DND-41 (cell line): ENCODE results near the gene LRFN2.

Experiments
- ATAC-seq: fragments of 200-7000 bp; cut with Tn5 transposase; 3 replicates; pipeline ENCODE4 v1.9.1; 2021; ENCODE audit warnings: low read depth; ENCODE audit not compliant: insufficient read depth
- DNase-seq: peaks from one replicate; pipeline ENCODE4 v3.0.0-alpha.2; 2020
- H2AFZ ChIP-seq: 2 replicates; pipeline ENCODE4 v1.6.0; 2012; ENCODE audit warnings: low read depth, low read length
- H3K27ac ChIP-seq: 2 replicates; pipeline ENCODE4 v1.5.1; 2012; ENCODE audit warnings: low read length, inconsistent platforms
- H3K27me3 ChIP-seq: fragments of 200-600 bp; sonication (generic); 2 replicates; pipeline ENCODE4 v1.6.0; 2012; ENCODE audit warnings: low read length, mild to moderate bottlenecking, inconsistent platforms; ENCODE audit not compliant: insufficient read depth, poor library complexity
- H3K36me3 ChIP-seq: 2 replicates; pipeline ENCODE4 v1.5.1; 2012; ENCODE audit warnings: low read length, inconsistent platforms; ENCODE audit not compliant: insufficient read depth
- H3K4me1 ChIP-seq: 2 replicates; pipeline ENCODE4 v1.5.1; 2012; ENCODE audit warnings: mild to moderate bottlenecking, low read length; ENCODE audit not compliant: insufficient read depth
- H3K4me2 ChIP-seq: 2 replicates; pipeline ENCODE4 v1.6.0; 2012; ENCODE audit warnings: mild to moderate bottlenecking, moderate library complexity, low read length, inconsistent platforms; ENCODE audit not compliant: insufficient read depth
- H3K4me3 ChIP-seq, 2 experiments: fragments of 200-600 bp in 1 of 2; shearing (Covaris generic) in 1 of 2; 2 replicates each; pipeline ENCODE4 v1.5.1; 2012 to 2016; ENCODE audit warnings: inconsistent platforms in 2 of 2, low read length in 2 of 2, mild to moderate bottlenecking in 2 of 2, low read depth in 1 of 2, moderate library complexity in 1 of 2
- H3K79me2 ChIP-seq: 2 replicates; pipeline ENCODE4 v1.6.0; 2012; ENCODE audit warnings: low read length, inconsistent platforms; ENCODE audit not compliant: insufficient read depth
- H3K9ac ChIP-seq: 2 replicates; pipeline ENCODE4 v1.6.0; 2012; ENCODE audit warnings: low read depth, mild to moderate bottlenecking, inconsistent platforms, low read length, moderate library complexity
- H3K9me3 ChIP-seq: 2 replicates; pipeline ENCODE4 v1.5.1; 2012; ENCODE audit warnings: low read length, moderate library complexity, mild to moderate bottlenecking, inconsistent platforms; ENCODE audit not compliant: insufficient read depth, severe bottlenecking
- H4K20me1 ChIP-seq: 2 replicates; pipeline ENCODE4 v1.6.0; 2012; ENCODE audit warnings: low read length; ENCODE audit not compliant: insufficient read depth
- CTCF ChIP-seq: IDR thresholded peaks from 2 replicates; pipeline ENCODE4 v1.5.1; 2012; ENCODE audit warnings: borderline replicate concordance, low read length, moderate library complexity, mild to moderate bottlenecking; ENCODE audit not compliant: poor library complexity, severe bottlenecking; ENCODE audit errors: extremely low read depth
- EZH2 ChIP-seq: IDR thresholded peaks from 3 replicates; pipeline ENCODE4 v1.6.1; 2012; ENCODE audit warnings: borderline replicate concordance, low read depth, mild to moderate bottlenecking, moderate library complexity, low read length, inconsistent platforms; ENCODE audit not compliant: severe bottlenecking

The LRFN2 gene

GRCh38 chr6:40568062-40568708, 19.0 kb downstream of the LRFN2 start:
- Histone ChIP-seq H3K9me3 (no peaks in the 10 kb centered on the region), H3K9ac (no peak overlapping the region), H3K27ac (no peak overlapping the region), H3K4me2 (no peak overlapping the region), H3K27me3 (no peaks in the 10 kb centered on the region), H2AFZ (no peak overlapping the region; the same call in 1 of the 2 replicates), H3K4me1 (no peaks in the 10 kb centered on the region), H3K79me2 (no peaks in the 10 kb centered on the region), H3K4me3 (no peak overlapping the region), H3K36me3 (no peaks in the 10 kb centered on the region), H4K20me1 (0 out of 2 replicates have a peak, but pooled peaks cover under 1% of the 10 kb centered on the region)
- no peak for TF ChIP-seq CTCF
- TF ChIP-seq EZH2: no peak
- ATAC-seq (0 out of 3 replicates have a peak, but pooled peaks have one; percentile 22), DNase-seq (no peak)

DNA sequence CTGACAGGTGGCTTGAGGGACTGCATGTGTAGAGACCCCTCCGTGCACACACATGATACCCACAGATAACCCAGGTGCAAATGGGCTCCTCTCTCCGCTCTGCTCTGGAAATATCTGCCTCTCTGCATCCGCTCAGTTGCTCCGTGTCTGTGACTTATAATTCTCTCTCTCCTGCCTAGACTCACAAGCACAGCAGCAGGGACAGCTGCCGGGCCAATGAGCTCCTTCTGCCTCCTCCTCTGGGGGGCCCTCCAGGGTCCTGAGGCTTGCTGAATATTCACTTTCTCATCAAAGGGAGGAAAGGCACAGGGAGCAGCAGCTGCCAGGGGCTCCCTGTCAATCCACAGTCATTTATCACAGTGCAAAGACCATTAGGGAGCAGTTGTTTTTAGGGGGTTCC, 24.1 kb downstream of the LRFN2 start:
- Histone ChIP-seq H4K20me1 (no peaks in the 10 kb centered on the region), H3K27ac (no peak overlapping the region), H3K27me3 (no peaks in the 10 kb centered on the region), H3K36me3 (no peaks in the 10 kb centered on the region), H3K9me3 (no peaks in the 10 kb centered on the region), H3K79me2 (no peaks in the 10 kb centered on the region), H3K4me3 (no peak overlapping the region), H2AFZ (no peak overlapping the region), H3K4me1 (no peaks in the 10 kb centered on the region), H3K9ac (no peak overlapping the region), H3K4me2 (no peak overlapping the region)
- TF ChIP-seq EZH2 (no peak), CTCF (no peak)
- no peak for DNase-seq
- no peak for ATAC-seq

GRCh38 chr6:40559056-40559455, 28.1 kb downstream of the LRFN2 start:
- no peak overlapping the region for H3K4me2 ChIP-seq
- H4K20me1 ChIP-seq: no peaks in the 10 kb centered on the region
- no peak for TF ChIP-seq EZH2
- H3K27me3 ChIP-seq: no peaks in the 10 kb centered on the region
- no peak overlapping the region for H3K4me3 ChIP-seq
- H3K9ac ChIP-seq: no peak overlapping the region
- H3K79me2 ChIP-seq: no peaks in the 10 kb centered on the region
- no peak overlapping the region for H3K27ac ChIP-seq
- H3K36me3 ChIP-seq: no peaks in the 10 kb centered on the region
- no peaks in the 10 kb centered on the region for H3K4me1 ChIP-seq
- ATAC-seq (no peak), DNase-seq (no peak)
- H2AFZ ChIP-seq: no peak overlapping the region
- H3K9me3 ChIP-seq: no peaks in the 10 kb centered on the region

- no peak overlapping the region for H3K4me3 ChIP-seq
- H3K79me2 ChIP-seq: no peaks in the 10 kb centered on the region
- no peak overlapping the region for H3K9ac ChIP-seq
- no peak for DNase-seq
- H3K27me3 ChIP-seq: no peaks in the 10 kb centered on the region
- no peaks in the 10 kb centered on the region for H3K36me3 ChIP-seq
- no peak overlapping the region for H3K4me2 ChIP-seq
- no peak overlapping the region for H2AFZ ChIP-seq
- ATAC-seq: no peak
- TF ChIP-seq CTCF (no peak), EZH2 (no peak)
- H3K9me3 ChIP-seq: no peaks in the 10 kb centered on the region
- no peaks in the 10 kb centered on the region for H4K20me1 ChIP-seq
- H3K4me1 ChIP-seq: no peaks in the 10 kb centered on the region
- H3K27ac ChIP-seq: no peak overlapping the region
These were observed 29.1 kb downstream of the LRFN2 start for GRCh38 chr6:40558102-40558501.
